OCI-LY3 (cell line): ENCODE measurements around the gene PIM3.

Experiments
- H2AFZ ChIP-seq: fragments of 200-600, 300-600 bp; shearing (Covaris generic); 2 replicates; pipeline ENCODE4 v1.6.0; 2014; ENCODE audit warnings: antibody characterized with exemption, low read depth, low read length
- H3K27ac ChIP-seq: fragments of 200-600, 300-600 bp; sonication (generic); 2 replicates; pipeline ENCODE4 v1.5.1; 2014; ENCODE audit warnings: mild to moderate bottlenecking, low read length, moderate library complexity, mixed read lengths
- H3K27me3 ChIP-seq: fragments of 200-600, 300-600 bp; sonication (generic); 2 replicates; pipeline ENCODE4 v1.6.1; 2014; ENCODE audit warnings: low read depth, low read length, mixed read lengths
- H3K36me3 ChIP-seq: fragments of 200-600, 300-600 bp; sonication (generic); replicated peaks from 2 replicates; pipeline ENCODE3; 2014; ENCODE audit warnings: low read depth, low read length, mixed read lengths
- H3K4me1 ChIP-seq: fragments of 300-600, 200-600 bp; sonication (generic); 2 replicates; pipeline ENCODE4 v1.6.1; 2014; ENCODE audit warnings: low read length, mixed read lengths
- H3K4me2 ChIP-seq: fragments of 200-600, 300-600 bp; sonication (generic); 2 replicates; pipeline ENCODE4 v1.6.1; 2014; ENCODE audit warnings: low read length, mixed read lengths
- H3K4me3 ChIP-seq: fragments of 300-600, 200-600 bp; sonication (generic); 2 replicates; pipeline ENCODE4 v1.5.1; 2014; ENCODE audit warnings: antibody characterized with exemption, mild to moderate bottlenecking, low read length, moderate library complexity
- H3K79me2 ChIP-seq: fragments of 300-600, 200-600 bp; shearing (Covaris generic); 2 replicates; pipeline ENCODE4 v1.6.1; 2014; ENCODE audit warnings: mild to moderate bottlenecking, low read length, mixed read lengths
- H3K9ac ChIP-seq: fragments of 300-600, 200-600 bp; shearing (Covaris generic); 2 replicates; pipeline ENCODE4 v1.6.0; 2014; ENCODE audit warnings: mild to moderate bottlenecking, low read length, moderate library complexity
- H3K9me3 ChIP-seq: fragments of 200-600, 300-600 bp; shearing (Covaris generic); 2 replicates; pipeline ENCODE4 v1.6.1; 2014; ENCODE audit warnings: low read length, mixed read lengths; ENCODE audit not compliant: insufficient read depth
- H4K20me1 ChIP-seq: fragments of 200-600, 300-600 bp; sonication (generic); 2 replicates; pipeline ENCODE4 v1.6.1; 2016; ENCODE audit warnings: low read length, mixed read lengths; ENCODE audit not compliant: insufficient read depth
- CTCF ChIP-seq: fragments of 200-600, 300-600 bp; sonication (generic); IDR thresholded peaks from 2 replicates; pipeline ENCODE4 v1.5.1; 2014; ENCODE audit warnings: antibody characterized with exemption, low read length, low read depth
- EZH2phosphoT487 ChIP-seq: fragments of 200-600 bp; shearing (Covaris generic); IDR thresholded peaks from 2 replicates; pipeline ENCODE4 v1.6.1; 2018; ENCODE audit warnings: antibody characterized with exemption, mixed run types, low read depth

PIM3 gene

GRCh38 chr22:49958366-49958921 is 2.1 kb upstream of the PIM3 start:
- no peak overlapping the region for H3K27ac ChIP-seq
- no peak overlapping the region for H3K4me3 ChIP-seq
- H3K79me2 ChIP-seq: peaks cover 36% of the 10 kb centered on the region
- H2AFZ ChIP-seq: no peak overlapping the region
- no peak for TF ChIP-seq CTCF
- H4K20me1 ChIP-seq: peaks cover 17% of the 10 kb centered on the region
- H3K27me3 ChIP-seq: no peaks in the 10 kb centered on the region
- no peak overlapping the region for H3K9ac ChIP-seq
- no peak overlapping the region for H3K4me2 ChIP-seq
- no peaks in the 10 kb centered on the region for H3K9me3 ChIP-seq
- H3K4me1 ChIP-seq: peaks cover 19% of the 10 kb centered on the region
- peaks cover 19% of the 10 kb centered on the region for H3K36me3 ChIP-seq

- Histone ChIP-seq H3K4me3 (peak overlapping the region; percentile 97), H4K20me1 (peaks cover 24% of the 10 kb centered on the region), H3K27ac (peak overlapping the region; percentile 72), H3K9ac (peak overlapping the region; percentile 95), H3K36me3 (peaks cover 26% of the 10 kb centered on the region), H3K79me2 (peaks cover 42% of the 10 kb centered on the region), H2AFZ (no peak overlapping the region), H3K4me2 (peak overlapping the region; percentile 100), H3K4me1 (peaks cover 22% of the 10 kb centered on the region), H3K27me3 (no peaks in the 10 kb centered on the region), H3K9me3 (no peaks in the 10 kb centered on the region)
- TF ChIP-seq CTCF (no peak), EZH2phosphoT487 (no peak)
Observed at GRCh38 chr22:49958931-49959781, 1.4 kb upstream of the PIM3 start.

- Histone ChIP-seq H3K27ac (peak overlapping the region; percentile 72), H3K4me1 (peaks cover 22% of the 10 kb centered on the region), H4K20me1 (peaks cover 30% of the 10 kb centered on the region), H3K36me3 (peaks cover 27% of the 10 kb centered on the region), H3K27me3 (no peaks in the 10 kb centered on the region), H3K79me2 (peaks cover 43% of the 10 kb centered on the region), H3K4me3 (peak overlapping the region; percentile 97), H3K4me2 (peak overlapping the region; percentile 100), H3K9ac (peak overlapping the region; percentile 95), H2AFZ (no peak overlapping the region), H3K9me3 (no peaks in the 10 kb centered on the region)
- TF ChIP-seq CTCF: no peak
- no peak for TF ChIP-seq EZH2phosphoT487
Observed at GRCh38 chr22:49959782-49960158, 802 bp upstream of the PIM3 start.

- H3K79me2 ChIP-seq: peaks cover 43% of the 10 kb centered on the region
- TF ChIP-seq EZH2phosphoT487 (no peak), CTCF (no peak)
- H3K9me3 ChIP-seq: no peaks in the 10 kb centered on the region
- H2AFZ ChIP-seq: no peak overlapping the region
- peak overlapping the region; percentile 72 for H3K27ac ChIP-seq
- peak overlapping the region; percentile 99 for H3K4me3 ChIP-seq
- H3K36me3 ChIP-seq: peaks cover 27% of the 10 kb centered on the region
- H3K9ac ChIP-seq: peak overlapping the region; percentile 96
- no peaks in the 10 kb centered on the region for H3K27me3 ChIP-seq
- H3K4me2 ChIP-seq: peak overlapping the region; percentile 90
- peaks cover 41% of the 10 kb centered on the region for H4K20me1 ChIP-seq
- peaks cover 22% of the 10 kb centered on the region for H3K4me1 ChIP-seq
Observed at GRCh38 chr22:49961005-49961600, 531 bp downstream of the PIM3 start.
